Sigmoid colon (tissue), 7 donors: Measurements from ENCODE around the gene BID. TPM values are rescaled to one million over a fixed set of nuclear protein-coding genes. Genes with fewer than 3 reads are reported as not detected.

Experiments
- DNase-seq: peaks from one replicate; pipeline ENCODE4 v3.0.0-alpha.2; 2019
- H3K27ac ChIP-seq, 4 donors: fragments of 200-600 bp; sonication (generic); one replicate each; pipeline ENCODE4 v1.5.1; 2016 to 2019; ENCODE audit warnings: mild to moderate bottlenecking in 1 of 4
- H3K27me3 ChIP-seq, 3 donors: fragments of 200-600 bp; sonication (generic); one replicate each; pipeline ENCODE4 v1.5.1; 2019; ENCODE audit warnings: mild to moderate bottlenecking in 1 of 3
- H3K36me3 ChIP-seq, 4 donors: fragments of 200-600 bp; sonication (generic); one replicate each; pipeline ENCODE4 v1.5.1; 2016 to 2019
- H3K4me1 ChIP-seq, 4 donors: fragments of 200-600 bp; sonication (generic); one replicate each; pipeline ENCODE4 v1.5.1; 2017 to 2019
- H3K4me3 ChIP-seq, 4 donors: fragments of 200-600 bp; sonication (generic); one replicate each; pipeline ENCODE4 v1.5.1; 2017 to 2019; ENCODE audit warnings: mild to moderate bottlenecking in 2 of 4, moderate library complexity in 1 of 4
- H3K9me3 ChIP-seq, 4 donors: fragments of 200-600 bp in 3 of 4; sonication (generic) in 3 of 4; one replicate each; pipeline versions ENCODE4 v1.5.1 to v1.6.1; 2013 to 2019
- CTCF ChIP-seq, 4 experiments: fragments of 450-650 bp in 3 of 4; fragments of 200-600 bp in 1 of 4; IDR thresholded peaks; one replicate each; pipeline ENCODE4 v1.5.1; 2016 to 2019; ENCODE audit warnings: antibody characterized with exemption in 4 of 4, mild to moderate bottlenecking in 3 of 4, moderate library complexity in 2 of 4
- EP300 ChIP-seq, 4 donors: sonication (generic); formaldehyde crosslinking; IDR thresholded peaks; one replicate each; pipeline ENCODE4 v1.6.1; 2017; ENCODE audit warnings: antibody characterized with exemption in 4 of 4
- POLR2A ChIP-seq, 2 donors: fragments of 450-650 bp; IDR thresholded peaks; one replicate each; pipeline ENCODE4 v1.6.1; 2016; ENCODE audit warnings: antibody characterized with exemption in 2 of 2, mild to moderate bottlenecking in 2 of 2, moderate library complexity in 2 of 2
- POLR2AphosphoS5 ChIP-seq, 4 donors: sonication (generic); formaldehyde crosslinking; IDR thresholded peaks; one replicate each; pipeline ENCODE4 v1.6.1; 2017; ENCODE audit warnings: antibody characterized with exemption in 4 of 4
- WGBS, 2 donors: extraction: QIAGEN DNeasy Blood & Tissue Kit; methylation state at CpG; one replicate each; pipeline ENCODE4 v1.1.7; 2013; 5-methylcytosine and 5-hydroxymethylcytosine counted together
- intact Hi-C: fragments of 100-400 bp; cut with DNase I; formaldehyde crosslinking; loops from one replicate; pipeline ENCODE4 v1.15.1; 2023
- polyA plus RNA-seq, 3 donors: library from polyadenylated mRNA; stranded (reverse); fragments of 200-250 nt; gene quantifications; one replicate each; pipeline ENCODE4 v1.2.3, GENCODE V29; 2013
- total RNA-seq, 4 donors: library from RNA; depleted of rRNA; stranded (reverse); fragments of >200 nt; gene quantifications; one replicate each; pipeline ENCODE4 v1.1.0, GENCODE V29; 2016
- donor health status: healthy with polysubstance abuse.
- donor health status: Bipolar disorder and iron deficiency.
- donor health status: healthy.

BID gene
- total and polyA plus RNA-seq, 7 donors, result 9.7 to 72.1 (median 24.6) TPM

GRCh38 chr22:17726006-17726927 lies 48.0 kb downstream of the BID start:
- Histone ChIP-seq H3K27ac (peak overlapping the region; percentile 32 to 82 (median 74)), H3K27me3 (no peaks in the 10 kb centered on the region), H3K9me3 (no peaks in the 10 kb centered on the region), H3K4me3 (no peak overlapping the region), H3K36me3 (peaks cover 7 to 48% (median 19%) of the 10 kb centered on the region in 4 donors), H3K4me1 (peaks cover 0 to 40% (median 35%) of the 10 kb centered on the region in 4 donors)
- TF ChIP-seq POLR2AphosphoS5 (IDR thresholded peaks at IDR 0.05) (no peak), CTCF (IDR thresholded peaks at IDR 0.05) (no peak), POLR2A (IDR thresholded peaks at IDR 0.05) (no peak), EP300 (IDR thresholded peaks at IDR 0.05) (no peak)
- no peak for DNase-seq
- 79 to 84% methylated on average over 13 of the region's 13 CpGs for WGBS, 2 donors
- intact Hi-C loops, result no loop called here

- TF ChIP-seq POLR2A (IDR thresholded peaks at IDR 0.05) (no peak), CTCF (IDR thresholded peaks at IDR 0.05) (no peak), POLR2AphosphoS5 (IDR thresholded peaks at IDR 0.05) (no peak), EP300 (IDR thresholded peaks at IDR 0.05) (no peak)
- H3K4me3 ChIP-seq, result no peak overlapping the region
- intact Hi-C loops, result no loop called here
These were observed 48.8 kb downstream of the BID start for GRCh38 chr22:17725500-17725796.

GRCh38 chr22:17724678-17725499 lies 49.4 kb downstream of the BID start:
- Histone ChIP-seq H3K4me3 (no peak overlapping the region), H3K9me3 (no peaks in the 10 kb centered on the region), H3K27ac (peak overlapping the region; percentile 43 to 82 (median 74)), H3K36me3 (peaks cover 7 to 34% (median 16%) of the 10 kb centered on the region in 4 donors), H3K27me3 (no peaks in the 10 kb centered on the region), H3K4me1 (peaks cover 0 to 40% (median 35%) of the 10 kb centered on the region in 4 donors)
- no peak for DNase-seq
- intact Hi-C loops, result loop anchor here (5.0 kb wide), 1 partner anchor 158 kb away; no protein-coding TSS in a partner anchor
- no peak for TF ChIP-seq POLR2AphosphoS5 (IDR thresholded peaks at IDR 0.05)
- no peak for TF ChIP-seq POLR2A (IDR thresholded peaks at IDR 0.05)
- TF ChIP-seq EP300 (IDR thresholded peaks at IDR 0.05), result no peak
- no peak for TF ChIP-seq CTCF (IDR thresholded peaks at IDR 0.05)
- 32 to 63% methylated on average over 8 of the region's 8 CpGs for WGBS, 2 donors

More at GRCh38 chr22:17725500-17725796, 48.8 kb downstream of the BID start:
- DNase-seq, result no peak
- Histone ChIP-seq H3K27me3 (no peaks in the 10 kb centered on the region), H3K36me3 (peaks cover 7 to 40% (median 19%) of the 10 kb centered on the region in 4 donors), H3K27ac (peak overlapping the region; percentile 43 to 82 (median 74)), H3K9me3 (no peaks in the 10 kb centered on the region), H3K4me1 (peaks cover 0 to 40% (median 35%) of the 10 kb centered on the region in 4 donors)

GRCh38 chr22:17724241-17724640 lies 50.0 kb downstream of the BID start:
- Histone ChIP-seq H3K27me3 (no peaks in the 10 kb centered on the region), H3K36me3 (peaks cover 7 to 28% (median 14%) of the 10 kb centered on the region in 4 donors), H3K4me3 (no peak overlapping the region), H3K9me3 (no peaks in the 10 kb centered on the region), H3K4me1 (peaks cover 0 to 40% (median 35%) of the 10 kb centered on the region in 4 donors), H3K27ac (peak overlapping the region; percentile 43 to 82 (median 74))
- TF ChIP-seq CTCF (IDR thresholded peaks at IDR 0.05), result no peak
- TF ChIP-seq EP300 (IDR thresholded peaks at IDR 0.05), result no peak
- TF ChIP-seq POLR2AphosphoS5 (IDR thresholded peaks at IDR 0.05), result no peak
- TF ChIP-seq POLR2A (IDR thresholded peaks at IDR 0.05), result no peak
- DNase-seq, result no peak
- intact Hi-C loops, result loop anchor here (5.0 kb wide), 1 partner anchor 157 kb away; no protein-coding TSS in a partner anchor
- WGBS, 2 donors, result 50 to 61% methylated on average over 5 of the region's 5 CpGs
